DOHH2 (cell line): ENCODE results near the gene ANKRD60.

Experiments used
- H3F3A ChIP-seq: fragments of 200-600 bp; sonication (generic), shearing (Covaris generic); 2 replicates; pipeline ENCODE4 v1.6.0; 2016; ENCODE audit warnings: antibody characterized with exemption, mild to moderate bottlenecking; ENCODE audit not compliant: control insufficient read depth, insufficient read depth
- H3K27ac ChIP-seq: fragments of 200-600 bp; sonication (generic); 2 replicates; pipeline ENCODE4 v1.5.1; 2014; ENCODE audit warnings: low read depth, mild to moderate bottlenecking, low read length, moderate library complexity
- H3K27me3 ChIP-seq: fragments of 200-600 bp; sonication (generic); 2 replicates; pipeline ENCODE4 v1.6.1; 2014; ENCODE audit warnings: mild to moderate bottlenecking, low read length, mixed read lengths; ENCODE audit not compliant: control insufficient read depth
- H3K36me3 ChIP-seq: fragments of 200-600 bp; sonication (generic); 2 replicates; pipeline ENCODE4 v1.6.1; 2014; ENCODE audit warnings: mild to moderate bottlenecking, low read length, moderate library complexity, mixed read lengths; ENCODE audit not compliant: control insufficient read depth
- H3K4me1 ChIP-seq: fragments of 200-600 bp; sonication (generic); 2 replicates; pipeline ENCODE4 v1.6.1; 2014; ENCODE audit warnings: mild to moderate bottlenecking, low read length, mixed read lengths; ENCODE audit not compliant: control insufficient read depth
- H3K4me2 ChIP-seq: fragments of 200-600 bp; sonication (generic); 2 replicates; pipeline ENCODE4 v1.6.0; 2014; ENCODE audit warnings: mild to moderate bottlenecking, low read length, moderate library complexity
- H3K4me3 ChIP-seq: fragments of 200-600 bp; sonication (generic); 2 replicates; pipeline ENCODE4 v1.5.1; 2014; ENCODE audit warnings: mild to moderate bottlenecking, low read length, mixed read lengths
- H3K79me2 ChIP-seq: fragments of 200-600 bp; sonication (generic); 2 replicates; pipeline ENCODE4 v1.6.1; 2014; ENCODE audit warnings: mild to moderate bottlenecking, low read length, mixed read lengths; ENCODE audit not compliant: control insufficient read depth
- H3K9me2 ChIP-seq: fragments of 200-600 bp; sonication (generic); replicated peaks from 2 replicates; pipeline ENCODE4 v1.6.1; 2014; ENCODE audit warnings: mild to moderate bottlenecking, low read length, mixed read lengths; ENCODE audit not compliant: control insufficient read depth
- H3K9me3 ChIP-seq: fragments of 200-600 bp; sonication (generic); 2 replicates; pipeline ENCODE4 v1.6.1; 2014; ENCODE audit warnings: antibody characterized with exemption, low read length, mixed read lengths; ENCODE audit not compliant: control insufficient read depth, insufficient read depth
- H4K20me1 ChIP-seq: fragments of 200-600 bp; sonication (generic); 2 replicates; pipeline ENCODE4 v1.6.0; 2014; ENCODE audit warnings: low read depth, mild to moderate bottlenecking, antibody characterized with exemption, low read length, moderate library complexity; ENCODE audit not compliant: control insufficient read depth, insufficient read depth
- CTCF ChIP-seq: fragments of 200-600 bp; sonication (generic); IDR thresholded peaks from one replicate; pipeline ENCODE4 v1.5.1; 2014; ENCODE audit warnings: antibody characterized with exemption, mild to moderate bottlenecking, low read depth, low read length; ENCODE audit not compliant: poor library complexity, severe bottlenecking
- EZH2phosphoT487 ChIP-seq: fragments of 200-600 bp; sonication (generic); IDR thresholded peaks from 2 replicates; pipeline ENCODE4 v1.6.1; 2017; ENCODE audit warnings: borderline replicate concordance, mild to moderate bottlenecking, antibody characterized with exemption, low read length, moderate library complexity, mixed read lengths

The ANKRD60 gene

GRCh38 chr20:58210398-58210747, 18.1 kb downstream of the ANKRD60 start:
- Histone ChIP-seq H3F3A (0 out of 2 replicates have a peak, but pooled peaks cover 3% of the 10 kb centered on the region), H3K27me3 (peaks cover 11% of the 10 kb centered on the region), H3K9me2 (no peaks in the 10 kb centered on the region), H4K20me1 (no peaks in the 10 kb centered on the region), H3K79me2 (no peaks in the 10 kb centered on the region), H3K36me3 (no peaks in the 10 kb centered on the region), H3K4me1 (no peaks in the 10 kb centered on the region), H3K4me2 (no peak overlapping the region), H3K9me3 (no peaks in the 10 kb centered on the region), H3K4me3 (no peak overlapping the region), H3K27ac (no peak overlapping the region)
- no peak for TF ChIP-seq CTCF

- no peaks in the 10 kb centered on the region for H3K4me1 ChIP-seq
- peaks cover 11% of the 10 kb centered on the region for H3K27me3 ChIP-seq
- H3K4me3 ChIP-seq = no peak overlapping the region
- TF ChIP-seq CTCF (peak; percentile 100), EZH2phosphoT487 (no peak)
- 0 out of 2 replicates have a peak, but pooled peaks cover 3% of the 10 kb centered on the region for H3F3A ChIP-seq
- H4K20me1 ChIP-seq = no peaks in the 10 kb centered on the region
- no peaks in the 10 kb centered on the region for H3K36me3 ChIP-seq
- peak overlapping the region; percentile 42 for H3K4me2 ChIP-seq
- no peak overlapping the region for H3K27ac ChIP-seq
- no peaks in the 10 kb centered on the region for H3K9me2 ChIP-seq
- H3K9me3 ChIP-seq = no peaks in the 10 kb centered on the region
- H3K79me2 ChIP-seq = no peaks in the 10 kb centered on the region
These were observed 18.6 kb downstream of the ANKRD60 start for GRCh38 chr20:58209652-58210397.

GRCh38 chr20:58208944-58209343, 19.5 kb downstream of the ANKRD60 start:
- TF ChIP-seq CTCF (no peak), EZH2phosphoT487 (no peak)
- Histone ChIP-seq H3K27ac (no peak overlapping the region), H4K20me1 (no peaks in the 10 kb centered on the region), H3K9me3 (no peaks in the 10 kb centered on the region), H3K27me3 (peaks cover 11% of the 10 kb centered on the region), H3F3A (0 out of 2 replicates have a peak, but pooled peaks cover 3% of the 10 kb centered on the region), H3K4me1 (no peaks in the 10 kb centered on the region), H3K9me2 (no peaks in the 10 kb centered on the region), H3K4me2 (no peak overlapping the region), H3K4me3 (no peak overlapping the region), H3K79me2 (no peaks in the 10 kb centered on the region), H3K36me3 (no peaks in the 10 kb centered on the region)

GRCh38 chr20:58205850-58206249, 22.6 kb downstream of the ANKRD60 start:
- TF ChIP-seq CTCF (no peak), EZH2phosphoT487 (no peak)
- H4K20me1 ChIP-seq = no peaks in the 10 kb centered on the region
- no peak overlapping the region for H3K27ac ChIP-seq
- H3F3A ChIP-seq = 0 out of 2 replicates have a peak, but pooled peaks cover 3% of the 10 kb centered on the region
- no peak overlapping the region for H3K4me3 ChIP-seq
- H3K4me1 ChIP-seq = no peaks in the 10 kb centered on the region
- no peak overlapping the region for H3K4me2 ChIP-seq
- no peaks in the 10 kb centered on the region for H3K9me2 ChIP-seq
- peaks cover 11% of the 10 kb centered on the region for H3K27me3 ChIP-seq
- H3K79me2 ChIP-seq = no peaks in the 10 kb centered on the region
- no peaks in the 10 kb centered on the region for H3K9me3 ChIP-seq
- no peaks in the 10 kb centered on the region for H3K36me3 ChIP-seq
